ENCODE measurements around the gene PM20D2.
"Not testable (repeated sequence)": the region's sequence is repeated elsewhere in the genome, so short reads cannot be mapped to it uniquely, and the experiment has no call there.

PM20D2 gene

GRCh38 chr6:89145956-89146717, at the start of gene PM20D2:
PM20D2 (plus strand) TSS chr6:89146055; CDS start chr6:89146145, 90 bp downstream.
- in situ Hi-C loops (cut with HindIII; ENCODE audit: low sequenced_read_pairs), result no loop called here

- in situ Hi-C loops (cut with HindIII; ENCODE audit: low sequenced_read_pairs), result no loop called here
These were observed 47.4 kb upstream of the PM20D2 start for GRCh38 chr6:89098461-89098860.

GRCh38 chr6:89100114-89100513, 45.7 kb upstream of the PM20D2 start:
- in situ Hi-C loops (cut with HindIII; ENCODE audit: low sequenced_read_pairs), result no loop called here

GRCh38 chr6:89110284-89110683, 35.6 kb upstream of the PM20D2 start:
- in situ Hi-C loops (cut with HindIII; ENCODE audit: low sequenced_read_pairs), result no loop called here

- in situ Hi-C loops (cut with HindIII; ENCODE audit: low sequenced_read_pairs), result no loop called here
These were observed 33.9 kb upstream of the PM20D2 start for GRCh38 chr6:89111933-89112332.

GRCh38 chr6:89116702-89117101, 29.2 kb upstream of the PM20D2 start:
- in situ Hi-C loops (cut with HindIII; ENCODE audit: low sequenced_read_pairs), result no loop called here

- in situ Hi-C loops (cut with HindIII; ENCODE audit: low sequenced_read_pairs), result no loop called here
These were observed 28.4 kb upstream of the PM20D2 start, which contains the start of gene SRSF12 for GRCh38 chr6:89117211-89118108. SRSF12 (minus strand) TSS chr6:89118071; CDS start chr6:89117887, 184 bp downstream.

- in situ Hi-C loops (cut with HindIII; ENCODE audit: low sequenced_read_pairs), result no loop called here
These were observed 26.9 kb upstream of the PM20D2 start for GRCh38 chr6:89118931-89119330.

GRCh38 chr6:89120371-89120770, 25.5 kb upstream of the PM20D2 start:
- in situ Hi-C loops (cut with HindIII; ENCODE audit: low sequenced_read_pairs), result loop anchor here (5.0 kb wide), 1 partner anchor 48 kb away; no protein-coding TSS in a partner anchor

GRCh38 chr6:89121934-89122333, 23.9 kb upstream of the PM20D2 start:
- in situ Hi-C loops (cut with HindIII; ENCODE audit: low sequenced_read_pairs), result loop anchor here (5.0 kb wide), 1 partner anchor 50 kb away; no protein-coding TSS in a partner anchor

- in situ Hi-C loops (cut with HindIII; ENCODE audit: low sequenced_read_pairs), result loop anchor here (5.0 kb wide), 1 partner anchor 50 kb away; no protein-coding TSS in a partner anchor
These were observed 23.2 kb upstream of the PM20D2 start for GRCh38 chr6:89122625-89123024.

- in situ Hi-C loops (cut with HindIII; ENCODE audit: low sequenced_read_pairs), result not testable (repeated sequence)
These were observed 17.6 kb upstream of the PM20D2 start for GRCh38 chr6:89128256-89128671.

GRCh38 chr6:89131599-89131998, 14.3 kb upstream of the PM20D2 start:
- in situ Hi-C loops (cut with HindIII; ENCODE audit: low sequenced_read_pairs), result no loop called here

- in situ Hi-C loops (cut with HindIII; ENCODE audit: low sequenced_read_pairs), result no loop called here
These were observed 13.8 kb upstream of the PM20D2 start for GRCh38 chr6:89132057-89132456.

- in situ Hi-C loops (cut with HindIII; ENCODE audit: low sequenced_read_pairs), result no loop called here
These were observed 11.9 kb upstream of the PM20D2 start for GRCh38 chr6:89133981-89134380.

GRCh38 chr6:89134723-89135122, 11.1 kb upstream of the PM20D2 start:
- in situ Hi-C loops (cut with HindIII; ENCODE audit: low sequenced_read_pairs), result no loop called here

GRCh38 chr6:89138173-89138572, 7.7 kb upstream of the PM20D2 start:
- in situ Hi-C loops (cut with HindIII; ENCODE audit: low sequenced_read_pairs), result no loop called here

GRCh38 chr6:89139509-89140346, 6.1 kb upstream of the PM20D2 start:
- in situ Hi-C loops (cut with HindIII; ENCODE audit: low sequenced_read_pairs), result no loop called here

GRCh38 chr6:89140347-89141156, 5.3 kb upstream of the PM20D2 start:
- in situ Hi-C loops (cut with HindIII; ENCODE audit: low sequenced_read_pairs), result no loop called here

Data from endothelial cell of hepatic sinusoid (primary cell).